Inflammatory macrophage treated with lipopolysaccharide for 4 hours (primary cell): ENCODE measurements around the gene TDRD3.

Source experiments
- DNase-seq: peaks from one replicate; pipeline ENCODE4 v3.0.0-alpha.2; 2020

Gene TDRD3

DNA sequence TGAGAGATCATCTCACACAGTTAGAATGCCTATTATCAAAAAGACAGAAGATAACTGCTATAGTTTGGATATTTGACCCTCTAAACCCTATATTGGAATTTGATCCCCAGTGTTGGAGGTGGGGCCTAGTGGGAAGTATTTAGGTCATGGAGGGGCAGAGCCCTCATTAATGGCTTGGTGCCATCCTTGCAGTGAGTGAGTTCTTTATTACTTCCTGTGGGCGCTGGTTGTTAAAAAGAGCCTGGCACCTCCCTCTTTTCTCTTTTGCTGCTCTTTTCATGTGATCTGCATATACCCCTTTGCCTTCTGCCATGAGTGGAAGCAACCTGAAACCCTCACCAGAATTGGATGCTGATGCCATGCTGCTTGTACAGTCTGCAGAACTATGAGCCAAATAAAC is 66.8 kb downstream of the TDRD3 start:
- DNase-seq = no peak

DNA sequence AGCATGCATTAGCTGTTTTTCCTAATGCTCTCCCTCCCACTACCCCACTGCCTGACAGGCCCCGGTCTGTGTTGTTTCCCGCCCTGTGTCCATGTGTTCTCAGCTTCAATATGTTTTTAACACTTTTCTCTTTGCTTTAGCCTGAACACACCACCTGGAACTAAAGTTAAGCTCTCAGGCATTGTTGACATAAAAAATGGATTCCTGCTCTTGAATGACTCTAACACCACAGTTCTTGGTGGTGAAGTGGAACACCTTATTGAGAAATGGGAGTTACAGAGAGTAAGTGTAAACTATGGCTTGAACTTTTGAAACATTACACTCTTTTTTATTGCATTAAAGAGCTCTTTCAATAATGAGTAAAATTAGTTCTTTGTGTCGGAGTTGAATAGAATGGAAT is 70.1 kb downstream of the TDRD3 start:
- DNase-seq = no peak

DNA sequence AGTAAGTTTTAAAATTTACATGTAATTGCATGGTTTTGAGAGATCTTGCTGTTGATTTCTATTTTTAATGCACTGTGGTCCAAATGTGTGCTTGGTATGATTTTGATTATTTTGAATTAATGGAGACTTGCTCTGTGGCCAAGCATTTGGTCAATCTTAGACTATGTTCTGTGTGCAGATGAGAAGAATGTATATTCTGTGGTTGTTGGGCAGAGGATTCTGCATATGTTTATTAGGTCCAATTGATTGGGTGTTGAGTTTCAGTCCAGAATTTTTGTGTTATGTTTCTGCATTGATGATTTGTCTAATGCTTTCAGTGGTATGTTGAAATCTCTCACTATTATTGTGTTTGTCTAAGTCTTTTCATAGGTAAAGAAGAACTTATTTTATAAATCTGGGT is 82.3 kb downstream of the TDRD3 start:
- no peak for DNase-seq

DNA sequence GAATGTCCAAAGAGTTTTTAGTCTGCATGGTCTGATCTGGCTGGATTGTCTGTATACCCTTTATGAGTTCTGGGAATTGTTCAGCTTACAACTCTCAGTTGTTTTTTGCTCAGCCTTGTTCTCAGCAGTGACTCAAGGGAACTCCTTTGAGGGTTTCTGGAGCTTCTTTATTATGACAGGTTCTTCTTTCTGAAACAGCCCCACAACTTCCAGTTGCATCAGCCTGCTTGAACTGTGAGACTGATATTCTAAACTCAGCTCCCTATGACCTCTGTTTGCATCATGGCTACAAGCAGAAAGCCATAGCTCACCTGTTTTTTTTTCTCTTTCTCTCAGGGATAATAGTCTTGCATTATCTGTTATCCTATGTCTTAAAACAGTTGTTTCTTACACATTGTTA is 85.0 kb downstream of the TDRD3 start:
- peak; percentile 36 for DNase-seq

GRCh38 chr13:60484865-60485264 is 87.8 kb downstream of the TDRD3 start:
- no peak for DNase-seq

DNA sequence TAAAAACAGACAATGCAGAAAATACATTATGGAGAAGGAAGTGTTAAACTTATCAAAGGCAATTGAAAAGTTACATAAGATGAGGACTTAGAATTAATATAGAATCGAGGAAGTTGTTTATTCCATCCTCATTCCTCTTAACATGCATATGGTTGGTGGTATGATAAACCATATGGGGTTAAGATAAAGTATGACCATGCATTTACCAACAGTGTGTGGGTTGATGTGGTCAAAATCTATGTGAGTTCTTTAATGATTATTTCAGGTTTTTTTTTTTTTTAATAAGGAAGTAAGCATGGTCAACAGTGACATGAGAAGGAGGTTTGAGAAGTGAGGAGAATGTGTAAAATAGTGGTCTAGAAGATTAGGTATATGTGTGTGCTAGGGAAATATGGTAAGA is 94.5 kb downstream of the TDRD3 start:
- peak; percentile 1 for DNase-seq

DNA sequence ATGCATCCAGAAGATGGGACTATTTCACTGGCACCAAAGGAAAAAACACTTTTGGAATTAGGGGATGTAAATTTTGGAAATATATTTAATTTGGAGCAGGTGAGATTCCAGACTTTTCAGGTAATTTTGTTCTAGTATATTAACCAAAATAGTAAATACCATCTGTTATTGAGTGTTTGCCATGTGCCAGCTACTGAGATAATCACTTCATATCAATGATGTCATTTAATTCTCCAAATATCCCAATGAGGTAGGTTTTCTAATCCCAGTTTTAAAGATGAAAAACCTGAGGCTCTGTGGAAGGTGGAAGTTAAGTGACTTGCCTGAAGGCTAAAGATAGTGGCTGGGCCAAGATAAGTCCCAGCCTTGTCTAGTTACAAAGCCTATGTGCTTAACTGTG is 95.2 kb downstream of the TDRD3 start:
- no peak for DNase-seq

DNA sequence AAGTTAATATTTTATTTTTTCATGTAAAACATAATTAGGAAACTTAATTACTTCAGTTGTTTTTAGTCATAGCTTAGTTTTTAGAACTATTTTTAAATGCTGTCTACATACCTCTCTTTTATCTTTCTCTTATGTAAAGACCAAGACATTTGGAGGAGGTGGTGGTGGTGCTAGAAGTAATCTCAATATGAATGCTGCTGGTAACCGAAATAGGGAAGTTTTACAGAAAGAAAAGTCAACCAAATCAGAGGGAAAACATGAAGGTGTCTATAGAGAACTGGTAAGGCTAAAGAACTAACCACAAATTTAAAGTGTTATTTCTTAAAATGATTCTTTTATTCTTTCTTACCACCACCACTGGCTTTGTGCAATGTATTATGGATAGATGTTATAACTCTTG is 97.3 kb downstream of the TDRD3 start:
- DNase-seq = no peak

DNA sequence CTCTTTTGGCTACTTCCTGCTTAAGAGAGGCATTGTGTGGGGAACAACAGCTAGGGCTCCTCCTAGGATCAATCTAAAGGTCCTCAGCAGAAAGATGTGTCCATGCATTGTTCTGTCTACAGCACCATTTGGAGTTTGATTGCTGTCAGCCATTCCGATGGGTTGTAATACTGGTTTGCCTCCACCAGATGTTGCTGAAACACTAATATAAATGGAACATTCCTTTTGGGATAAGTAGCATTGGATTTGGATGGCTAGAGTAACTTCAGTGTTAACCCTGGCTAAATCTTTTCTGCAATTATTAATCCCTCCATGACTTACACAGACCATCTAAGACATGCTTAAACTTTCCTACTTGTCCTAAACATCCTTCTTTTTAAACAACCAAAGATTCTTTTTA is 104.2 kb downstream of the TDRD3 start:
- DNase-seq = no peak

DNA sequence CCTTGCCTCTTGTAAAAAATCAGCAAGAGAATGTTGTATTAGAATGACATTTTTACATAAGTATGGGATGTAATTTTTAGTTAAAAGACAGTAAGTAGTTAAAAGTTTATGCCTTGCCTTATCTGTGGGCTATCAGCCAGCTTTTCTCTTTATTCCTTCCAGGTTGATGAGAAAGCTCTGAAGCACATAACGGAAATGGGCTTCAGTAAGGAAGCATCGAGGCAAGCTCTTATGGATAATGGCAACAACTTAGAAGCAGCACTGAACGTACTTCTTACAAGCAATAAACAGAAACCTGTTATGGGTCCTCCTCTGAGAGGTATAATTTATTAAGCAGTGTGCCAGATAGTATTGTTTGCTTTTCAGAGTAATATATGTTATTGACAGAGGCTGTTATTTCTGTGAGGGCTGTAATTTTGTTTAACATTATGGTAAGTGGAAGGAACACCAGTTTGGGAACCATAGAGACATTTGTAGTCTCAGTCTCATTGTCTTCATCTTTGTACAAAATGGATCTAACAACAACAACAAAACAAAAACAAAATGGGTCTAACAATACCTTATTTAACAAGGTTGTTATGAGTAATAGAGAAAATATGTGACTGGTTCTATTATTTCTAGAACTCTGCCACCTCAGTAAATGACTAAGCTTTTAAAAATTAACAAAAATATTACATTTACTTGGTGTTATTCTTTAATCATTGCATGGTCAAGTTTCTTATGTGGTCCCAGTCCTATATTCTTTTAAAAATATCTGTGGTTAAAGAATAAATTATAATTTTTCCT is 112.8 kb downstream of the TDRD3 start:
- DNase-seq = no peak

- no peak for DNase-seq
These were observed 114.6 kb downstream of the TDRD3 start for GRCh38 chr13:60511637-60512036.

GRCh38 chr13:60514891-60515290 is 117.9 kb downstream of the TDRD3 start:
- DNase-seq = no peak

DNA sequence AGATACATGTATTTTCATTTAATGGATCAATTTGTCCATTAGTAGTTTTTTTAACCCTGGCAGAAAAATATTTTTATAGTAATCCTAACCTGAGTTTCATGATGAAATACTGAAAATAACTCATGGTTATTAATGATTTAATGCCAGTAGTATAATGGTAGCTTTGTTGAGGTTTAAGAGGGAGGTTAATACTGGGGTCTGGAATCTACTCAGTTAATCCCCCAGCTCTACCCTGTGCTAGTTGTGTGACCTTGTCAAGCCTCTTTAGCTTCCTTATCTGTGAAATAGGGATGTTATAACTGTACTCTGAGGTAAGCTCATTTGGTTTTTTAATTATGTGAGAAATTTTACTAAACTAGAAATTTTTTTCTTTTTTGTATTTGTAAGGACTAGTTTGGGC is 122.5 kb downstream of the TDRD3 start:
- no peak for DNase-seq

- DNase-seq = no peak
These were observed 124.0 kb downstream of the TDRD3 start for GRCh38 chr13:60520902-60521569.

- DNase-seq = no peak
These were observed 141.5 kb downstream of the TDRD3 start for GRCh38 chr13:60538566-60538965.

GRCh38 chr13:60540276-60540675 is 143.3 kb downstream of the TDRD3 start:
- DNase-seq = no peak

DNA sequence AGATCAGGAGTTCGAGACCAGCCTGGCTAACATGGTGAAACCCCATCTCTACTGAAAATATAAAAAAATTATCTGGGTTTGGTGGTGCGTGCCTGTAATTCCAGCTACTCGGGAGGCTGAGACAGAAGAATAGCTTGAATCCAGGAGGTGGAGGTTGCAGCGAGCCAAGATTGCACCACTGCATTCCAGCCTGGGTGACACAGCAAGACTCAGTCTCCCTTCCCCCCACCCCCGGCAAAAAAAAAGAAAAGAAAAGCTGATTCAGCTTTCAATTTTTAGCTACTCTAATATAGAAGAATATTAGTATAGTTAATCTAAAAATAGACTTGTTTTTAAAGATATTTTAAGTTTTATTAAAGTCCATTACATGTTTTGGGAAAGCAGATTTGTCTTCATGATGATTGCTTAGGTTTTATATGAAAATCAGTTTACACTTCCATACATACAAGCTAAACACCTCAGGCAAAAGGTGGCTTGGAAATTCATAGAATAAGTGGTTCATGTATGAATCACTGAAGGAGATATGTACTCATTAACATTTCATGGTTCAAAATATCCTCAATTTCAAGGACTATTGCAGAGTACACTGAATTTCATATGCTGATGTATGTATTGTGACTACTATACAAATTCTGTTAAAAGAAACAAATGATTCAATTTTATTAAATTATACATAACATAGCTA is 165.2 kb downstream of the TDRD3 start:
- DNase-seq = no peak

- no peak for DNase-seq
These were observed 174.6 kb downstream of the TDRD3 start for GRCh38 chr13:60571571-60571970.

- DNase-seq = peak; percentile 35
These were observed 175.2 kb downstream of the TDRD3 start for GRCh38 chr13:60572003-60572798.

DNA sequence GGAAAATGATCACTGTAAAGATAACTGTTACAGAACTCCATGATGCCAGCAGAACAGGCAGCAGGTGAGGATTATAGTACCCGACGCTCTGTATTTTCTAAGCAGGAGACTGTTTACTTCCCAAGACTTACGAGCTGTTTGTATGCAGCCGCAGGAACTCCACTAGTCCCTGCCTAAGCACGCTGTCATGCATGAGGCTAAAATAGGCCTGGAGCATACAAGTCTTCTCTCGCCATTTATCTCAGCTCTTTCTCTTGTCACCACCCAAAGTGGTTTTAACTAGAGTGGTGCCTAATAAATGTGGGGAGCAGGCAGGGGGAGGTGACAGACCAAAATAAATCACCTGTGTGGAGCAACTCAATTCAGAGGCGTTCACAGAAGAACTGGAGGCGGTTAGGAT is 175.8 kb downstream of the TDRD3 start:
- DNase-seq = no peak

- DNase-seq = no peak
These were observed 177.7 kb downstream of the TDRD3 start for GRCh38 chr13:60574735-60575134.

DNA sequence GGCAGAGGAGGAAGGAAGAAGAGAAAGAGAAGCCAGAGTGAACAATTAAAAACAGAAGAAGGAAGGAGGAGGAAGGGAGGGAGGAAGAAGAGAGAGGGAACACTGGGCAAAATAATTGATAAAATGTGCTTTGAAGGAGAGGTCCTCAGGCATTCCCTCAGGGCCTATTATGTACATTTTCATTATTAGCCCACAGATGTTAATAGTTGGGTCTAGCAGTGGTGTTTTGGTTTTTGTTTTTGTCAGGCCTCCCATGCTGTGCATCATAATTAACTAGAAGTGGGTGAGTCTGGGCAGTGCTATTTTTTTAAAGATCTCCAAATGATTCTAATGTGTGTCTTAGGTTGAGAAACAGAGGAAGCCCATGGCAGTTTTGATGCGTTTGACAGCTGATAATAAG is 178.1 kb downstream of the TDRD3 start:
- no peak for DNase-seq

DNA sequence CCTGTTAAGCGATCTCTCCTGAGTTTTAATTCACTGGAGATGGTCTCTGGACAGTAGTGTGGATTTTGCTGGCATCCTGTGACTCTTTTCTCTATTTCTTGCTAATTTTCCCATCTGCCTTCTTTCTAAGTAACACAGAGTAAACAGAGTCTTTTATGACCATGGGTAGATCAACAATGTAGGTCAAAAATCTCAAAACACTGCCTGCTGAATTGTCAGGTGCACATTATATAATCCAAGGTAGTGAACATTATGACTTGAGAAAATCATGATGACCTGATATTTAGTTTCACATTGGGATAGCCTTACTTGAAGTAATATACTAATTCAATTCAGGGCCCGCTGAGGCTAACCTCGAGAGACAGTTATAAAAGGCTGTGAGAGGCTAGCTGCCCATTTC is 180.7 kb downstream of the TDRD3 start:
- no peak for DNase-seq
